ENCODE data around the gene ICAM4. TPM values are rescaled to one million over a fixed set of nuclear protein-coding genes. Genes with fewer than 3 reads are reported as not detected.
"Not testable (repeated sequence)": the region's sequence is repeated elsewhere in the genome, so short reads cannot be mapped to it uniquely, and the experiment has no call there.

Gene ICAM4
- total RNA-seq, 1 experiment from 2014 or later, result 2.0 TPM

- ChIA-PET CTCF (interaction anchor here (0.8 to 4.4 kb wide), 6 partner anchors 9 to 136 kb away, joined by 3 to 29 read pairs (median 10); partner anchors contain the start of genes ICAM1 and ICAM5), POLR2A (no interaction called here)
- Mint-ChIP-seq H3K4me1 (no peaks in the 10 kb centered on the region), H3K27ac (0 out of 2 replicates have a peak overlapping the region, but pooled peaks have one; percentile 2), H3K9me3 (no peaks in the 10 kb centered on the region), H3K27me3 (ENCODE audit: low read depth) (peaks cover 4% of the 10 kb centered on the region), H3K36me3 (no peaks in the 10 kb centered on the region), H3K4me3 (no peak overlapping the region)
- TF ChIP-seq HMGXB4 (CRISPR knock-in tag; IDR thresholded peaks at IDR 0.05) (no peak), E2F1 (CRISPR knock-in tag; IDR thresholded peaks at IDR 0.05) (no peak), PRDM15 (CRISPR knock-in tag; IDR thresholded peaks at IDR 0.05) (no peak), CBFB (CRISPR knock-in tag; IDR thresholded peaks at IDR 0.05; ENCODE audit: low read depth) (no peak), CDX4 (CRISPR knock-in tag; IDR thresholded peaks at IDR 0.05; ENCODE audit: borderline replicate concordance) (no peak), ZNF281 (CRISPR knock-in tag; IDR thresholded peaks at IDR 0.05) (no peak), ELF4 (CRISPR knock-in tag; IDR thresholded peaks at IDR 0.05; ENCODE audit: low read depth) (no peak), ETV6 (CRISPR knock-in tag; IDR thresholded peaks at IDR 0.05) (no peak), NFE2L1 (CRISPR knock-in tag; IDR thresholded peaks at IDR 0.05) (no peak), FOXJ3 (CRISPR knock-in tag; IDR thresholded peaks at IDR 0.05; ENCODE audit: borderline replicate concordance) (no peak), HMGA2 (CRISPR knock-in tag; IDR thresholded peaks at IDR 0.05) (no peak), CREM (CRISPR knock-in tag; IDR thresholded peaks at IDR 0.05) (no peak), CREB1 (CRISPR knock-in tag; IDR thresholded peaks at IDR 0.05) (no peak), ZNF317 (CRISPR knock-in tag; IDR thresholded peaks at IDR 0.05; ENCODE audit: borderline replicate concordance, low read depth) (no peak), ATF2 (CRISPR knock-in tag; IDR thresholded peaks at IDR 0.05; ENCODE audit: borderline replicate concordance, low read depth) (no peak)
- TF ChIP-seq, protein P1, sequence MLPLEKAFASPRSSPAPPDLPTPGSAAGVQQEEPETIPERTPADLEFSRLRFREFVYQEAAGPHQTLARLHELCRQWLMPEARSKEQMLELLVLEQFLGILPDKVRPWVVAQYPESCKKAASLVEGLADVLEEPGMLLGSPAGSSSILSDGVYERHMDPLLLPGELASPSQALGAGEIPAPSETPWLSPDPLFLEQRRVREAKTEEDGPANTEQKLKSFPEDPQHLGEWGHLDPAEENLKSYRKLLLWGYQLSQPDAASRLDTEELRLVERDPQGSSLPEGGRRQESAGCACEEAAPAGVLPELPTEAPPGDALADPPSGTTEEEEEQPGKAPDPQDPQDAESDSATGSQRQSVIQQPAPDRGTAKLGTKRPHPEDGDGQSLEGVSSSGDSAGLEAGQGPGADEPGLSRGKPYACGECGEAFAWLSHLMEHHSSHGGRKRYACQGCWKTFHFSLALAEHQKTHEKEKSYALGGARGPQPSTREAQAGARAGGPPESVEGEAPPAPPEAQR (CRISPR knock-in tag; IDR thresholded peaks at IDR 0.05), result no peak
- no peak for DNase-seq (ENCODE audit: low spot score)
- ATAC-seq, result no peak
Observed at GRCh38 chr19:10279737-10280442, 6.9 kb upstream of the ICAM4 start.

DNA sequence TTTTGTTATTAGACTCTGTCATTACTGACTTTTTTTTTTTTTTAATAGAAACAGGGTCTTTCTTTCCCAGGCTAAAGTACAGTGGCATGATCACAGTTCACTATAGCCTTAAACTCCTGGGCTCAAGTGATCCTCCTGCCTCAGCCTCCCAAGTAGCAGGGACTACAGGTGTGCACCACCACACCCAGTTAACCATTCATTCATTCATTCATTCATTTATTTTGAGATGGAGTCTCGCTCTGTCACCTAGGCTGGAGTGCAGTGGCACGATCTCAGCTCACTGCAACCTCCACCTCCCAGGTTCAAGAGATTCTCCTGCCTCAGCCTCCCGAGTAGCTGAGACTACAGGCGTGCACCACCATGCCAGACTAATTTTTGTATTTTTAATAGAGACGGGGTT lies 4.7 kb upstream of the ICAM4 start:
- DNase-seq (ENCODE audit: low spot score); POLR2A ChIA-PET; H3K27ac Mint-ChIP-seq; ATAC-seq; H3K4me1 Mint-ChIP-seq; H3K4me3 Mint-ChIP-seq; H3K36me3 Mint-ChIP-seq; H3K9me3 Mint-ChIP-seq: not testable (repeated sequence)
- CTCF ChIA-PET, result interaction anchor here (4.4 kb wide), 1 partner anchor 12 kb away, joined by 29 read pairs; the partner anchor contains the start of gene ICAM1
- H3K27me3 Mint-ChIP-seq (ENCODE audit: low read depth), result peaks cover 15% of the 10 kb centered on the region
